ENCODE measurements around the gene TSPEAR. TPM values are rescaled to one million over a fixed set of nuclear protein-coding genes. Genes with fewer than 3 reads are reported as not detected.

Gene TSPEAR
- total RNA-seq, 4 donors from 2014 or later, result not detected

- Histone ChIP-seq H3K27ac (no peak overlapping the region), H3K9me3 (peaks cover 3 to 5% of the 10 kb centered on the region in 2 donors), H3K4me3 (no peak overlapping the region), H3K36me3 (no peaks in the 10 kb centered on the region), H3K4me1 (no peaks in the 10 kb centered on the region), H3K27me3 (no peaks in the 10 kb centered on the region)
- TF ChIP-seq POLR2AphosphoS5 (IDR thresholded peaks at IDR 0.05) (no peak), EP300 (IDR thresholded peaks at IDR 0.05; ENCODE audit: low read depth) (no peak), POLR2A (IDR thresholded peaks at IDR 0.05) (no peak), CTCF (IDR thresholded peaks at IDR 0.05) (no peak)
- no peak for DNase-seq
- 90 to 98% methylated on average over 2 to 3 of the region's 3 CpGs for WGBS, 2 donors (ENCODE audit: low coverage in 1 of 2)
- intact Hi-C loops (cut with DNase I; ENCODE audit: low total_unique reads), result no loop called here
- in situ Hi-C loops (cut with MboI; ENCODE audit: low pct_ligation_motif_present in 1 of 4, low pct_unique_long_range_greater_than_20kb in 1 of 4, low sequenced_read_pairs in 3 of 4), result no loop called here
Measured at GRCh38 chr21:44738621-44739020, 27.2 kb upstream of the TSPEAR start.

- WGBS, 2 donors (ENCODE audit: low coverage in 1 of 2), result 60 to 75% methylated on average over 1 to 3 of the region's 3 CpGs
- Histone ChIP-seq H3K4me1 (no peaks in the 10 kb centered on the region), H3K4me3 (no peak overlapping the region), H3K27me3 (no peaks in the 10 kb centered on the region), H3K36me3 (no peaks in the 10 kb centered on the region), H3K9me3 (peaks cover 3 to 5% of the 10 kb centered on the region in 2 donors), H3K27ac (no peak overlapping the region)
- TF ChIP-seq POLR2A (IDR thresholded peaks at IDR 0.05) (no peak), CTCF (IDR thresholded peaks at IDR 0.05) (no peak), POLR2AphosphoS5 (IDR thresholded peaks at IDR 0.05) (no peak), EP300 (IDR thresholded peaks at IDR 0.05; ENCODE audit: low read depth) (no peak)
- in situ Hi-C loops (cut with MboI; ENCODE audit: low pct_ligation_motif_present in 1 of 4, low pct_unique_long_range_greater_than_20kb in 1 of 4, low sequenced_read_pairs in 3 of 4) (no loop called here), intact Hi-C loops (cut with DNase I; ENCODE audit: low total_unique reads) (no loop called here)
- DNase-seq, result no peak
Measured at GRCh38 chr21:44737706-44738354, 26.5 kb upstream of the TSPEAR start.

GRCh38 chr21:44736291-44737004 lies 25.1 kb upstream of the TSPEAR start:
- Histone ChIP-seq H3K27ac (no peak overlapping the region), H3K4me1 (no peaks in the 10 kb centered on the region), H3K27me3 (no peaks in the 10 kb centered on the region), H3K36me3 (no peaks in the 10 kb centered on the region), H3K4me3 (no peak overlapping the region), H3K9me3 (peaks cover 3 to 5% of the 10 kb centered on the region in 2 donors)
- 55% methylated on average over 8 of the region's 8 CpGs; no CpG with 5 or more reads in 1 of the 2 donors for WGBS, 2 donors (ENCODE audit: low coverage in 1 of 2)
- in situ Hi-C loops (cut with MboI; ENCODE audit: low pct_ligation_motif_present in 1 of 4, low pct_unique_long_range_greater_than_20kb in 1 of 4, low sequenced_read_pairs in 3 of 4) (no loop called here), intact Hi-C loops (cut with DNase I; ENCODE audit: low total_unique reads) (no loop called here)
- DNase-seq, result peak; percentile 80
- TF ChIP-seq EP300 (IDR thresholded peaks at IDR 0.05; ENCODE audit: low read depth), result no peak
- TF ChIP-seq POLR2AphosphoS5 (IDR thresholded peaks at IDR 0.05), result no peak
- TF ChIP-seq POLR2A (IDR thresholded peaks at IDR 0.05), result no peak
- TF ChIP-seq CTCF (IDR thresholded peaks at IDR 0.05), result no peak

- in situ Hi-C loops (cut with MboI; ENCODE audit: low pct_ligation_motif_present in 1 of 4, low pct_unique_long_range_greater_than_20kb in 1 of 4, low sequenced_read_pairs in 3 of 4) (no loop called here), intact Hi-C loops (cut with DNase I; ENCODE audit: low total_unique reads) (no loop called here)
- TF ChIP-seq EP300 (IDR thresholded peaks at IDR 0.05; ENCODE audit: low read depth) (no peak), POLR2A (IDR thresholded peaks at IDR 0.05) (no peak), POLR2AphosphoS5 (IDR thresholded peaks at IDR 0.05) (no peak)
- no peak overlapping the region for H3K27ac ChIP-seq
- H3K27me3 ChIP-seq, result no peaks in the 10 kb centered on the region
- no peak for DNase-seq
- H3K9me3 ChIP-seq, result peaks cover 3 to 5% of the 10 kb centered on the region in 2 donors
- no peak overlapping the region for H3K4me3 ChIP-seq
- WGBS, 2 donors (ENCODE audit: low coverage in 1 of 2), result 74 to 90% methylated on average over 2 to 6 of the region's 6 CpGs
- H3K4me1 ChIP-seq, result no peaks in the 10 kb centered on the region
- H3K36me3 ChIP-seq, result no peaks in the 10 kb centered on the region
Measured at GRCh38 chr21:44735821-44736220, 24.4 kb upstream of the TSPEAR start.
